Limb (tissue), 2 donors: ENCODE measurements around the gene ZNF423.
"Not testable (repeated sequence)": the region's sequence is repeated elsewhere in the genome, so short reads cannot be mapped to it uniquely, and the experiment has no call there.

ENCODE experiments used
- DNase-seq, 2 donors: peaks; one replicate each; pipeline ENCODE4 v3.0.0-alpha.2; 2016; ENCODE audit errors: extremely low spot score in 2 of 2

ZNF423 gene

GRCh38 chr16:49587511-49587910 is 268.4 kb downstream of the ZNF423 start:
- no peak for DNase-seq

- DNase-seq, result no peak
Measured at GRCh38 chr16:49586466-49587450, 269.2 kb downstream of the ZNF423 start.

GRCh38 chr16:49585143-49585832 is 270.6 kb downstream of the ZNF423 start:
- DNase-seq, result no peak

GRCh38 chr16:49583911-49584310 is 272.0 kb downstream of the ZNF423 start:
- DNase-seq, result no peak

GRCh38 chr16:49581630-49582298 is 274.1 kb downstream of the ZNF423 start:
- no peak for DNase-seq

GRCh38 chr16:49580751-49581303 is 275.1 kb downstream of the ZNF423 start:
- no peak for DNase-seq

- no peak for DNase-seq
Measured at GRCh38 chr16:49578435-49579024, 277.4 kb downstream of the ZNF423 start.

GRCh38 chr16:49578018-49578417 is 277.9 kb downstream of the ZNF423 start:
- no peak for DNase-seq

- DNase-seq, result no peak
Measured at GRCh38 chr16:49576941-49577340, 279.0 kb downstream of the ZNF423 start.

GRCh38 chr16:49576173-49576494 is 279.8 kb downstream of the ZNF423 start:
- DNase-seq, result no peak

- DNase-seq, result no peak
Measured at GRCh38 chr16:49575346-49576172, 280.4 kb downstream of the ZNF423 start.

- DNase-seq, result no peak
Measured at GRCh38 chr16:49574826-49575225, 281.1 kb downstream of the ZNF423 start.

- DNase-seq, result no peak
Measured at GRCh38 chr16:49567950-49568349, 288.0 kb downstream of the ZNF423 start.

- no peak for DNase-seq
Measured at GRCh38 chr16:49566432-49566831, 289.5 kb downstream of the ZNF423 start.

GRCh38 chr16:49564496-49565229 is 291.2 kb downstream of the ZNF423 start:
- peak; percentile 64 to 73 for DNase-seq

- no peak for DNase-seq
Measured at GRCh38 chr16:49563666-49564065, 292.2 kb downstream of the ZNF423 start.

- not testable (repeated sequence) for DNase-seq
Measured at GRCh38 chr16:49562894-49563293, 293.0 kb downstream of the ZNF423 start.

- DNase-seq, result no peak
Measured at GRCh38 chr16:49562228-49562627, 293.7 kb downstream of the ZNF423 start.

- DNase-seq, result peak in 1 of 2 donors; percentile 58
Measured at GRCh38 chr16:49560004-49560830, 295.7 kb downstream of the ZNF423 start.
